NK-92 treated with Interleukin-12 subunit alpha and Interleukin-12 subunit beta, amount 100 ng/mL, for 24 hours (cell line): ENCODE measurements around the gene RASAL3.
"Not testable (repeated sequence)": the region's sequence is repeated elsewhere in the genome, so short reads cannot be mapped to it uniquely, and the experiment has no call there.

Source experiments
- DNase-seq: peaks from one replicate; lab custom pipeline; 2025; lab: John Stamatoyannopoulos, UW

The RASAL3 gene

GRCh38 chr19:15419413-15420025, 44.8 kb downstream of the RASAL3 start:
- DNase-seq = no peak

- peak; percentile 98 for DNase-seq
These were observed 45.5 kb downstream of the RASAL3 start, which contains the start of gene AKAP8L for GRCh38 chr19:15418579-15419412. AKAP8L (minus strand) TSS chr19:15418988; CDS start chr19:15418923, 65 bp downstream.

- DNase-seq = no peak
These were observed 46.1 kb downstream of the RASAL3 start for GRCh38 chr19:15418231-15418578.

GRCh38 chr19:15417699-15418098, 46.6 kb downstream of the RASAL3 start:
- no peak for DNase-seq

GRCh38 chr19:15412832-15413231, 51.5 kb downstream of the RASAL3 start:
- DNase-seq = no peak

GRCh38 chr19:15411351-15411750, 53.0 kb downstream of the RASAL3 start:
- not testable (repeated sequence) for DNase-seq

- DNase-seq = no peak
These were observed 59.5 kb downstream of the RASAL3 start for GRCh38 chr19:15404780-15405211.

GRCh38 chr19:15404097-15404779, 60.1 kb downstream of the RASAL3 start:
- no peak for DNase-seq

- no peak for DNase-seq
These were observed 61.2 kb downstream of the RASAL3 start for GRCh38 chr19:15403151-15403531.

- DNase-seq = no peak
These were observed 61.8 kb downstream of the RASAL3 start for GRCh38 chr19:15402411-15403150.
